ENCODE measurements around the gene FNDC3A.
"Not testable (repeated sequence)": the region's sequence is repeated elsewhere in the genome, so short reads cannot be mapped to it uniquely, and the experiment has no call there.

FNDC3A gene

GRCh38 chr13:49148405-49148804 is 172.7 kb downstream of the FNDC3A start:
- Histone ChIP-seq H3K36me3 (peaks cover 73 to 89% (median 78%) of the 10 kb centered on the region in 11 experiments), H4K20me1 (no peaks in the 10 kb centered on the region), H3K4me2 (no peak overlapping the region), H3K9ac (no peak overlapping the region), H3K4me1 (peaks cover 4 to 12% (median 10%) of the 10 kb centered on the region in 10 experiments; a peak in 19 of 20 replicates), H3K9me3 (replicated peaks in 1 of 11) (peaks cover 50 to 54% (median 52%) of the 10 kb centered on the region in 11 experiments), H3K27ac (no peak overlapping the region), H3K4me3 (0 out of 20 replicates have a peak overlapping the region, but pooled peaks of 1 of the 10 experiments have one; percentile 2), H3K27me3 (no peaks in the 10 kb centered on the region)
- TF ChIP-seq Cebpa-rat (IDR thresholded peaks at IDR 0.05): no peak

- Histone ChIP-seq H3K36me3 (peaks cover 18 to 28% (median 23%) of the 10 kb centered on the region in 11 experiments), H3K9me3 (replicated peaks in 1 of 11) (peaks cover 21 to 36% (median 25%) of the 10 kb centered on the region in 11 experiments)
- H3K4me3 ChIP-seq, H3K27ac ChIP-seq, H3K4me1 ChIP-seq, H3K4me2 ChIP-seq, H3K9ac ChIP-seq, H3K27me3 ChIP-seq, H4K20me1 ChIP-seq: not testable (repeated sequence)
Observed at GRCh38 chr13:49157955-49158584, 182.4 kb downstream of the FNDC3A start.

- Histone ChIP-seq H3K36me3 (peaks cover 67 to 78% (median 73%) of the 10 kb centered on the region in 11 experiments), H4K20me1 (peaks cover 0 to 15% (median 9%) of the 10 kb centered on the region in 11 experiments; a peak in 11 of 22 replicates), H3K4me3 (peak overlapping the region in 5 of 10 experiments; percentile 4 to 25 (median 23); a peak in 3 of 20 replicates), H3K9me3 (replicated peaks in 1 of 11) (peaks cover 39 to 55% (median 42%) of the 10 kb centered on the region in 11 experiments)
- H3K4me2 ChIP-seq, H3K9ac ChIP-seq, H3K4me1 ChIP-seq, H3K27ac ChIP-seq, H3K27me3 ChIP-seq: not testable (repeated sequence)
Observed at GRCh38 chr13:49163162-49163561, 187.4 kb downstream of the FNDC3A start.

DNA sequence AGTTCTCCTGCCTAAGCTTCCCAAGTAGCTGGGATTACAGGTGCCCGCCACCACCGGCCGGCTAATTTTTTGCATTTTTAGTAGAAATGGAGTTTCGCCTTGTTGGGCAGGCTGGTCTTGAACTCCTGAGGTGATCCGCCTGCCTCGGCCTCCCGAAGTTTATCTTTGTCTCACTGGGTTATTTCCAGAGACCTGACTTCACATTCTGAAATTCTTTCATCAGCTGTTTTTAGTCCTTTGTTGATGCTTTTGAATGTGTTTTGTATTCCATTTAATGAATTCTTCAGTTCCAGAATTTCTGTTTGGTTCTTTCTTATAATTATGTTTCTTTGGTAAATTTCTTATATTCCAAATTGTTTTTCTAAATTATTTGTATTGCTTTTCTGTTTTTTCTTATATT is 189.0 kb downstream of the FNDC3A start:
- H3K9me3 ChIP-seq (replicated peaks in 1 of 11): peaks cover 38 to 47% (median 40%) of the 10 kb centered on the region in 11 experiments
- H3K4me1 ChIP-seq: no peaks in the 10 kb centered on the region
- H3K4me3 ChIP-seq: no peak overlapping the region
- no peaks in the 10 kb centered on the region for H3K27me3 ChIP-seq
- peaks cover 0 to 15% (median 9%) of the 10 kb centered on the region in 11 experiments; a peak in 11 of 22 replicates for H4K20me1 ChIP-seq
- no peak overlapping the region for H3K9ac ChIP-seq
- H3K27ac ChIP-seq: no peak overlapping the region
- TF ChIP-seq Cebpa-rat (IDR thresholded peaks at IDR 0.05): no peak
- H3K4me2 ChIP-seq: no peak overlapping the region
- peaks cover 77 to 89% (median 86%) of the 10 kb centered on the region in 11 experiments for H3K36me3 ChIP-seq

DNA sequence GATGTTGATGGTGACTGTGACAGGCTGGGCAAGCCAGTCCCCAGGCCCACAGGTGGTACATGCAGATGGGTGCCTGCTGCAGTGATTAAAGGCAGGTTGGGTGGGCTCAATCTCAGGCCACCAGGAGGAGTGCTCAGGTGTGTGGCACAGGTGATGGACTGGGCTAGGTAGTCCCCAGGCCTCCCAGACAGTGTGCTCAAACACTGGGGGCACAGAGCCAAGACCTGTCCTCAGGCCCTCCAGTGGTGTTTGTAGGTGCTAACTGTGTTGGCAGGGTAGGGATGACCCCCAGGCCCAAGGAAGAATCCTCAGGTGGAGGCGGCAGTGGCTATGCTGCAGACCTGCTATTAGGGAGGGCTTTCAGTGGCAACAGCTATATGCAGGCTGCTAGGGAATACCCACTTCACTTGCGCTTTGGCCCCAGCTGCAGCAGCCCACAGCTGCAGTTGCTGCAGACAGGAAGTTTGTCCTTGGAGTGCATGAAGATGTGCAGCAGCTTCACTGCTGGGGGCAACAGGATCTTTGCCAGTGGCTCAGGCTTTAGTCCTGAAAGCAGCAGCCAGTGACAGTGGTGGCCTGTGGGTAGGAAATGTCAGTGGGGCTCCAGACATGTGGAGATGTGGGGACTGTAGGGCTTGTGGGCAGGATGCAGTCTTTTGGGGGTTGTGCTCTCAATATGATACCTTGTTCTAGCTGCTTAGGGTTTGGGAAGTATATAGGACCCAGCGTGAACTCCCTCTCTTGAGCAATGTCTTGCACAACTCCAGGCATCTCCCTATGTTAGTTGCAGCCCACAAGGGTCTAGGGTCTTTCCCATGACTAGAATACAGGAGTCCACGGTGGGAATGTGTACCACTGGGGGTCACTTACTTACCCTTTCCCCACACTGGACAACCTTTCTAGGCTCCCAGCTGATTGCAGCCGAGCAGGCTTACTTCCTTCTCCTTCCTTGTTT is 190.4 kb downstream of the FNDC3A start:
- no peaks in the 10 kb centered on the region for H3K4me1 ChIP-seq
- H3K9ac ChIP-seq: no peak overlapping the region
- TF ChIP-seq Cebpa-rat (IDR thresholded peaks at IDR 0.05): no peak
- H3K4me2 ChIP-seq: no peak overlapping the region
- H3K27me3 ChIP-seq: no peaks in the 10 kb centered on the region
- H3K36me3 ChIP-seq: peaks cover 89 to 100% (median 96%) of the 10 kb centered on the region in 11 experiments
- no peak overlapping the region for H3K4me3 ChIP-seq
- peaks cover 0 to 15% (median 9%) of the 10 kb centered on the region in 11 experiments; a peak in 11 of 22 replicates for H4K20me1 ChIP-seq
- no peak overlapping the region for H3K27ac ChIP-seq
- peaks cover 36 to 42% (median 38%) of the 10 kb centered on the region in 11 experiments for H3K9me3 ChIP-seq (replicated peaks in 1 of 11)

GRCh38 chr13:49171359-49171758 is 195.6 kb downstream of the FNDC3A start:
- no peak overlapping the region for H3K4me3 ChIP-seq
- no peaks in the 10 kb centered on the region for H3K4me1 ChIP-seq
- H4K20me1 ChIP-seq: peaks cover 0 to 4% (median under 1%) of the 10 kb centered on the region in 11 experiments; a peak in 8 of 22 replicates
- H3K9me3 ChIP-seq (replicated peaks in 1 of 11): no peaks in the 10 kb centered on the region
- no peak overlapping the region for H3K27ac ChIP-seq
- TF ChIP-seq Cebpa-rat (IDR thresholded peaks at IDR 0.05): no peak
- H3K36me3 ChIP-seq: peaks cover 81 to 100% (median 91%) of the 10 kb centered on the region in 11 experiments
- H3K9ac ChIP-seq: no peak overlapping the region
- no peaks in the 10 kb centered on the region for H3K27me3 ChIP-seq
- H3K4me2 ChIP-seq: no peak overlapping the region

DNA sequence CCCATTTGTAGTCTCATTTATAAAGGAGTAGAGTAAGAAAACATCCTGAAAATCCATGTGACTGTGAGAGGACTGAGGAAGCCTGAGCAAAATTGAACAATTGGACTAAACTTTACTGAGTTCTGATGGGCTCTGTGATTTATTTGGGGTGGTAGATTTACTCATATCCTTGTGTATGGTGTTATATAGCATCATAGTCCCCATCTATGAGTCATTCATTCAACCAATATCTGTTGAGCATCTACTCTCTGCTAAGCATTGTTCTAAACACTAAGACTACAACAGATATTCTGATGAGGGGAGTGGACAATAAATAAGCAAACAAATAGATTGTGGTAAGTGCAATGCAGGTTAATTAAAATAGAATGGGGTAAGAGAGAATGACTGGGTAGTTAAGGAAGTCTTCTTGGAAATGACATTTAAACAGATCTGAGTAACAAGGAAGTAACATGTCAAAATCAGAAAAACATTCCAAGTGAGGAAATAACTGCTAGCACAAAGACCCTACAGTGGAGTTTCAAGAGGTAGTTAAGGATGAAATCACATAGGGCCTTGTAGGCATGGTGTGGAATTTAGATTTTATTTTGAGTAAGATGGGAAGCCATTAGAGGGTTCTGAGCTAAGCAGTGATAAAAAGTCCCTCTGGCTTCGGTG is 208.1 kb downstream of the FNDC3A start:
- Histone ChIP-seq H3K4me3 (no peak overlapping the region), H3K27me3 (no peaks in the 10 kb centered on the region), H3K4me2 (peak overlapping the region in 2 of 11 experiments; percentile 11 to 29; a peak in 2 of 22 replicates), H3K9me3 (replicated peaks in 1 of 11) (no peaks in the 10 kb centered on the region), H3K36me3 (peaks cover 61 to 100% (median 89%) of the 10 kb centered on the region in 11 experiments), H3K9ac (no peak overlapping the region), H4K20me1 (no peaks in the 10 kb centered on the region), H3K4me1 (peaks cover 3 to 45% (median 10%) of the 10 kb centered on the region in 10 experiments; a peak in 11 of 20 replicates), H3K27ac (0 out of 22 replicates have a peak overlapping the region, but pooled peaks of 1 of the 11 experiments have one; percentile 5)
- TF ChIP-seq Cebpa-rat (IDR thresholded peaks at IDR 0.05): no peak

DNA sequence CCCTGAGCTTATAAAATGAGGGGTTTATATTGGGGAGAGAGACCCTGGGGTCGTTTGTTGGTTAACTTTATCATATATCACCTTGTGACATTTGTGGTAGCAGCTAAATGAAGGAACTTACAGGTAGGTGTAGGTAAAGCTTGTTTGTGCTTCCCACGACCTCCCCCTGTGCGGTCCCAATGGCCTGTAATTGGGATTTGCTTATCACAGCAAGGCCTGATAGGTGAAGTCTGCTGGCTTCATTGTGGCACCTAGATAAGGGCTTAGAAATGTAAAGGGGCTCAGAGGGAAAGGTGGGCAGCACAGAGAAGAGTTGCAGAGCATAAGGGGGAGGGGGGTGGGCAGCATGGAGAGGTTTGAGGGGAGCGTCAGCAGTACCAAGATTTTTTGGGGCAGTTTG is 208.9 kb downstream of the FNDC3A start:
- no peaks in the 10 kb centered on the region for H4K20me1 ChIP-seq
- no peak overlapping the region for H3K9ac ChIP-seq

More for the DNA sequence above, 208.9 kb downstream of the FNDC3A start:
- TF ChIP-seq Cebpa-rat (IDR thresholded peaks at IDR 0.05): no peak
- Histone ChIP-seq H3K27me3 (no peaks in the 10 kb centered on the region), H3K4me3 (no peak overlapping the region), H3K27ac (no peak overlapping the region), H3K36me3 (peaks cover 61 to 100% (median 89%) of the 10 kb centered on the region in 11 experiments), H3K9me3 (replicated peaks in 1 of 11) (no peaks in the 10 kb centered on the region), H3K4me1 (peaks cover 3 to 45% (median 10%) of the 10 kb centered on the region in 10 experiments; a peak in 11 of 20 replicates), H3K4me2 (peak overlapping the region in 1 of 11 experiments; percentile 41; a peak in 3 of 22 replicates)
